ENCODE results near the gene SMYD3.

The SMYD3 gene

DNA sequence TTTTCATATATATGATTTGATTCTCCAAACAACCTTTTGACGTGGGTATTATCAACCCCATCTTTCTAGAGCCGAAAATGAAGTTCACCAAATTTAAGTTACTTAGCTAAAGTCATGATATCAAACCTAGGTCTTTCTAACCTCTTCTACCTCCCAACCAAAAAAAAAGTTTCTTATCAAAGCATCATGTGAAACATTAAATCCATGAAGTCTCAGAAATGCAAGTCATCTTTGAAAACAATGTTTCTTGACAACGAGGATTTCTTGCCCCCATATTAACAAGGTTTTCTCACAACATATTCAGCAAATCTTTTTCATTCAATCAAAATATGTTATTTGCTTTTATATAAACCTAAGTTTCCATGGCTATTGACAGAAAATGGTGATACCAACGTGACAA lies 306.3 kb downstream of the SMYD3 start:
- DNase-seq = no peak

DNA sequence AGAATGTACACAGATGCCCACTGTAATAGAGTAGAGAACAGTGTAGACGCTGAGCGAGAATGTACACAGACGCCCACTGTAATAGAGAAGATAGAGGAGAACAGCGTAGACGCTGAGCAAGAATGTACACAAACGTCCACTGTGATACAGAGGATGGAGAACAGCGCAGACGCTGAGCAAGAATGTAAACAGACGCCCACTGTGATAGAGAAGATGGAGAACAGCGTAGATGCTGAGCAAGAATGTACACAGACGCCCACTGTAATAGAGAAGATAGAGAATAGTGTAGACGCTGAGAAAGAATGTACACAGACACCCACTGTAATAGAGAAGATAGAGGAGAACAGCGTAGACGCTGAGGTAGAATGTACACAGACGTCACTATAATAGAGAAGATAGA lies 306.9 kb downstream of the SMYD3 start:
- no peak for DNase-seq

DNA sequence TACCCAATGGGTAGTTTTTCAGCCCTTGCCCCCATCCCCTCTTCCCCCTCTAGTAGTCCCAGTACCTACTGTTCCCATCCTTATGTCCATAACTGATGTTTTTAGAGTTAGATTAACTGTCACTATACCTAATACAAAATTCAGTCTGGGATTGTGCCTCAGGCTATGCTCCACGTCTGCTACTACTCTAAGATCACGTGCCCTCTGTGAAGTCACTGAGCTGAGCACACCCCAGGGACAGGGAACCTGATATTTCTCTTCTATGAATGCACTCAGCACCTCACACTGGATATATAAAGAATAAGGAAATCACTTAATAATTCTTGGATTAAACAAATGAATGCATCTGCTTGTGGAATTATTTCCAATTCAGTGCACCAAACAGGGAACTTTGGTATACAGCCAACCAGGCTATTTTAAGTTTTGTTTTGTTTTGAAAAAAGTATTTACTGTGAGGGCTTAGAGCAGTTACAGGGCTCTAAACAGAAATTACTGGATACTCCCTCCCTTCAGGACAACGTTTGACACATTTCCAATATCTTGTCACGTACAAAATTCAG lies 307.9 kb downstream of the SMYD3 start:
- no peak for DNase-seq

DNA sequence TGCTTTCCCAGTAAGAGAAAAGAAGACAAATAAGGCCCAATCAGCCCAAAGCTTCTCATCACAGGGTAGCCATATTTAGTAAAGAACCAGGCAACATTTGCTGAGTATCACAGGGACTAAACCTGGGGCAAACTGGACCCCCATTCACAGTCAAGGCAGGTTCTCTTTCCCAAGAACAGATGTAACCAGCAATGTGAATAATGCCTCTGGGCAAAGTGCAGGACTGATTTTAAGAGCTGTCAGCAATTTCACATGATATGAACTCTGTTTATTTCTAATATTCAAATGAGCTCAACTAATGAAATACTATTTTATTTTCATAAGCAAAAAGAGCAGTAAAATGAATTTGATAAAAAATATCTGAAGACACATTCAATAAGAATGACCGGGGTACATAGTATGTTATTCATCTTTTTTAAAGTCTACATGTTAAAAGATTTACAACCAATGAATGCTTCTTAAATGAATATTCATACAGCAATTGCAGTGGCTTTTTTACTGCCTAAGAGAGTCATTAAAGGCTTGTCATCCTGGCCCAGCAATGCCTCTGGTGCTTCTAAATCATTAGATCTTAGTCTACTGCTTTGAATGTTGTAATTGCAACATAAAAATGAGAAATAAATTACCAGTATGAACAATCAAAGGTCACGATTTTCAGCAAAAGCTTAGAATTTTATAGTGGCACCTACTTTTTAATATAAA lies 308.8 kb downstream of the SMYD3 start:
- DNase-seq = no peak

DNA sequence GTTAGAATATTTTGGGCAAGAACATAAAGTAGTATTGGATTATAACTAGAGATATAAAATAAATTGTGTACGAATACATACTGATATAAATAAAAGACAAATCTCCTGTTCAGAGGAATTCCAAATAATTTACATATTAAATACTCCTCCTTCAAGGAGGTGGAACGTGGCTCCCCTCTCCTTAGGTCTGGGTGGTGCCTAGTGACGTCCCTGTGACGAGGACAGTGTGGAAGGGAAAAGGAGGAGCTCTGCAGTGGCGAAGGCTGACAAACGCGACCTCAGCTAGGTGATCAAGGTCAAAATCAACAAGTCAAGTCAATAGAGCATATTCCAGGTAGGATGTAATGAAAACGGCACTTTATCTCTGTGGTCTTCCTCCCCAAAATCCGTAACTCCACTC lies 310.0 kb downstream of the SMYD3 start:
- no peak for DNase-seq

DNA sequence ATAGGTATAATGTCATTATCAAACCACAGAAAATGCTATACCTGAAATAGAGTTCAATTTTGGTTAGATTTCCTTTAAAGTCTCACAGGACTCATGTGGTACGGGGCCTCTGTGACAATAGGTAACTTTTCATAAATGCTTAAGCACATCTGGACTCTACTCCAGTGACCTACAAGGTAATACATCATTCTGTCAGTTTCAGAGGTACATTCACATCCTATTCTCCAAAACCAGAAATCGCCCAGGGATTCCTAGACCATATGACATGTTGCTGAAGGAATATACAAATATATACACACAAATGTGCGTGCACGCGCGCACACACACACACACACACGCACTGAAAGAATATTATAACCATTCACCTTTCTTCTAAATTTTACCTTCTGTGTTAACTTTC lies 311.8 kb downstream of the SMYD3 start:
- DNase-seq = no peak

DNA sequence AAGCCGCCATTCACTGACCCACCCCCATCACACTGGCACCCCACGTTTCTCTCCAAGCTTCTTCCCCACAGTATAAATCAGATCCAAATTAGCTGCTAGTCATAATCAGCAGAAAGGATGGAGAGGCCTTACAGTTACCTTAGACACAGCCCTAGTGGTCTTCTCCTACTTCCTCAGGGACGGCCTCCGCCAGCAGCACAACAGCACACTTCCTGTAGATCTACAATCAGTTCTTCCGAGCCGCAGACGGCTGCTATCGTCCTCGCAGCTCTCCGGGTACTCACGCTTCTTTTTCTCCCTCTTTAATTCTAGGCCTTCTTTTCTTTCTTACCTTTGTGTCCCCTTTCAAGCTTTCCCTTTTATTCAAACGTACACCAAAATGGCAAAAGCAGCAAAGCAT lies 313.5 kb downstream of the SMYD3 start:
- no peak for DNase-seq

DNA sequence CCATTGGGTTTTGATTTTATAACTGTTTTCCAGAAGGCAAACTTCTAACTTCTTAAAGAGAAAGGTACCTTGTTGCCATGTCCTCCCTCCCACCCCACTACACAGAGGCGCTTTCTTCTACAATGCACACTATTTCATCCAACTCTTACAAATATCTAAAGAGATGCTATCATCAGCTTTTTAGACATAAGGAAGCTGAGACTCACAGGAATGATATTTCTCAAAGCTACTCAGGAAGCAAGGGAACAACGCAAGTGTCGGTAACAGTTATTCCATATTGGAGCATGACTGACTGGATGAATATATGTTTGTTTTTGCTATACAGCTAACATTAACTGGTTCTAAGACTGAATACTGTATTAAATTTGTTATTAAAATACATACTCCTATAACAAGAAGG lies 318.0 kb downstream of the SMYD3 start:
- DNase-seq = no peak

DNA sequence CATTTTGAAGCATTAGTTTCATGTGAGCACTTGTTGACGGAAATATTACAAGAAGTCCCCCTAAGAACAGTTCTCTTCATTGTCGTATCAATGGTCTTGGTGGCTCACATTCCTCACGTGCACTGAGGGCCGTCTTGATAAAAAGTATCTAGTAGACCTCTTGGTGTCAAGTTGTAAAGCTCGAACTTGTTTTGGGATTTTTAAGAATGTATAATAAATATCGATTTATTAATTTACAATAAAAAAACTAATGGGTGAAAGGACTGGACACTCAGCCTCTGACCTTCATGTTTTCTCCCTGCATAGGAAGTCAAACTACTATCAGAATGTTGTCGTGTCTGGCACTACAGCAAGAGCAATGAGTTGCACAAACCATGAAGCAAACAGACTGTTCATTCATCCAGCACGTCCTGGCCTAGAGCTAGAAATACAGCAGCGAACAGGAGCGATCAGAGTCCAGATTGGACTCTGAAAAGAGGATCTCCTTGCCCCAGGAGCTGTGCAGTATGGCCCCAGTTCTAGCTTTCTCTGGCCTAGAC lies 319.2 kb downstream of the SMYD3 start:
- no peak for DNase-seq

DNA sequence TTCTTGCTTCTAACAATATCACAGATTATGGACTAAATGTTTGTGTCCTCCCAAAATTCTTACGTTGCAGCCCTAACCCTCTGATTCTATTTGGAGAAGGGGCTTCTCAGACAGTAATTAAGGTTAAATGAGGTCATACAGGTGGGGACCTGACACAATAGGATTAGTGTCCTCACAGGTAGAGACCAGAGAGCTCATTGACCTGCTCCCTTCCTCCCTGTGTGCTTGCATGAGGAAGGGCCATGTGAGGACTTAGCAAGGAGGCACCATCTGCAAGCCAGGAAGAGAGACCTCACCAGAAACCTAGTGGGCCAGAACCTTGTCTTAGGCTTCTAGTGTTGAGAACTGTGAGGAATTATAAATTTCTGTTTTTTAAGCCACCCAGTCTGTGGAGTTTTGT lies 322.6 kb downstream of the SMYD3 start:
- DNase-seq = no peak

DNA sequence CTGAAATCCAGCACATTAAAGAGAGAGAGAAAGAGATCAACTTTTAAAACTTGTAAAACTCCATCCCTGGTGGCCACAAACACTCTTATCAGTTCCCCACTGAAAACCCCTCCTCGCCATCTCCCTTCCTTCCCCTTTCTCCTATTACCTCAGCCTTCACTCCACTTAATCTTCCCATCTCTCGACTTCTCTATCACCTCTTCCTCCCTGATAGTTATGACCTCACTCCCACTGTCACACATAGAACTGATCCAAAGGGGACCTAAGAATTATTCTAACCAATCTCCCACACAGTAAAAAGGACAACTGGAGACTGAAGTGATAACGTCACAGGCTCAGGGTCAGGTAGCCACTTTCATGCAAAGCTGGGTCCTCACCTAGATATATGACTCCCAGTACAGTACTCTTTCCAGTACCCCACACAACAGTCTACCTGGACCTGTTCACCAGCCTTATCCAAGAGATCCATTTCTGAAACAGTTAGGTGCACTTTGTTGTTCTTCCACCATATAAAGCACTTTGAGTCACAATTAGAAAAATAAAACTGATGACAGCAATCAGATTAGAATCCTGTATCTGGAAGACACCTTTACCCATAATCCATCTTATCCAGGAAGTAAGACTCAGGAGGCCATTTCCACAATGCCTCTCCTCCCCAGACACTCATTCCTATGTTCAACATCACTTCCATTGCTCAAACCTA lies 324.8 kb downstream of the SMYD3 start:
- DNase-seq = no peak

DNA sequence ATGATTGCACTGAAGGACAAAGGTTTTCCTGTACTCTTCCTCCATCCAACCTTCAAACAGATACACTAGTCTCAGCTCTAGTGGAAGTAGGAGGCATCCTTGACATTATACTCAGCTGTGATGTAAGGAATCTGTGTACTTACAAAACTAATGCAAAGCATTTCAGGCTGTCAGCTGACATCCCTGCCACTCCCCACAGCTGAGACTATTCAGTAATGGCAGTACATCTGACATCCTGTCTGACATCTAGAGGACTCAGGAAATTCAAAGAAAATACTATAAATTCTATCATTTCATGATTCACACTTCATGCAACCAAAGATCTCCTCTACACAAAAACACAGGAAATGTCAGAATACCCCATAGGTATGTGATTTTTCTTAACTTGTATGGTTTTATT lies 325.8 kb downstream of the SMYD3 start:
- no peak for DNase-seq

DNA sequence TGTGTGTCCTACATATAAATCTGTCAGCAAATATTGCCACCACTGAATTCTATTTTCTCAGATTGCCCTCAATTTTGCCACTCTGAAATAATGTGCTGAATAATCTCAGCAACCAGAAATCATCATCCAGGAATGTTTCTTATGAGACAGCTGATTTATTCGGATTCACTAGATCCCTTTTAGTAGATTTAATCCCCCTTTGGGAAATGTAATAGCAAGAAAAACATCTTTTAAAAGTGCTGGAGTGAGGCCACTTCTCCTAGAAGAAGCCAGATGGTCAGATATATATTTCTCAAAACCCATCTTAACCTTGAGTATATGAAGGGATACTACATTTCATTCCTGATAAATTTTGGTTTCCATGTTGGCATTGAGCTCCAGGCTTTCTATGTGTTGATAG lies 327.7 kb downstream of the SMYD3 start:
- no peak for DNase-seq

DNA sequence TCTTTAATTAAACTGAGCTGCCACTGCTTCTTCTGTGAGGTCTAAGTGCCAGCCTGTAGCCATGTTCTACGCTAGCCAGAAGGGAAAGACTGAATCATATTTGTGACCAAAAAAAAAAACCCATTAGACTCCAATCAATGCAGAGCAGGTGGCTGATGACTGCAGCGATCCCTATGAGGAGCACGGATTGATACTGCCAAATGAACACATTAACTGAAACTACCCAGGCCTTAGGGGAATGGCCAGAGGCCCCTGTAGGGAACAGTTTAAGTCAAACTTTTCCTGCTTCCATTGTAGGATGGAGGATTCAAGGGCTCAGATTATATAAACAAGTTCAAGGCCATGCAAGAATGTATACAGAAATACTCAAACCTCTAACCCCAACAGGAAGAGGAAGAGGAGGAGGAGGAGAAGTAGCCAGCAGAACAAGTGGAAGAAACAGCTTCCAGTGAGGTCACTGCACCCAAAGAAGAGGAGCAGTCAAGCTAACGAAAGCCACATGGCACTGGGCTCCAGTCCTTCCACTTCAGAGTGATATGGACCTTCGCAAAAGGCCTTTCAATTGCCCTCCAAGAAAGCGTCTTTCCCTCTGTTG lies 328.3 kb downstream of the SMYD3 start:
- no peak for DNase-seq

DNA sequence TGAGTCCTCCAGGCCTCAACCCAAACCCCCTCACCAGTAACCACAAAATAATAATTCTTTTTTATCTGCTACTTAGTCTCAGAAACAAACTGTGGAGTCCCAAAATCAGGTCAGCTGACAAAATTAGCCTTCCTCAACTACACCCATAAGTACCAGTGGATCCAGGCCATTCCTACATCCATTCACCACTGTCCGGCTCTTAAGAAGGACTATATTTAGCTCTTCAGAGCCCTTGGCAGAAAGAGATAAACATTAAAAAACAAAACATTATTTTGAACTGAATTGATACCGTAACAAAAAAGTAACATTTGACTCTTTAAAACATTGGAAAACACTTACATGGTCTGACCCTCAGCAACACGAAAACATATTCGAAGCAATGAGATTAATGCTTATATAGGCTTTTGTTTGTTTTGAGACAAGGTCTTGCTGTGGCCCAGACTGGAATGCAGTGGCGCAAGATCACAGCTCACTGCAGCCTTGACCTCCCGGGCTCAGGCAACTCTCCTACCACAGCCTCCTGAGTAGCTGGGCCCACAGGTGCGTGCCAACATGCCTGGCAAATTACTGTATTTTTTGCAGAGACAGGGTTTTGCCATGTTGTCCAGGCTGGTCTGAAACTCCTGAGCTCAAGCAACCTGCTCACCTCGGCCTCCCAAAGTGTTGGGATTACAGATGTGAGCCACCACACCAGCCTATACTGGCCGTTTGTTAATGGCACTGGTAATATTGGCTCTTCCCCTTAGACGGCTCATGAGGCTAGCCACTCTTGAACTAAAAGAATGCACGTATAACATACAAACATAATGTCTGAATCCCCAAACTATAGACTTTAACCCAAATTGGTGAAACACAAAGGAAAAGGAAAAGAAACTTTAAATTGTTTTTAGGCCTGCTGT lies 330.7 kb downstream of the SMYD3 start:
- DNase-seq = no peak

DNA sequence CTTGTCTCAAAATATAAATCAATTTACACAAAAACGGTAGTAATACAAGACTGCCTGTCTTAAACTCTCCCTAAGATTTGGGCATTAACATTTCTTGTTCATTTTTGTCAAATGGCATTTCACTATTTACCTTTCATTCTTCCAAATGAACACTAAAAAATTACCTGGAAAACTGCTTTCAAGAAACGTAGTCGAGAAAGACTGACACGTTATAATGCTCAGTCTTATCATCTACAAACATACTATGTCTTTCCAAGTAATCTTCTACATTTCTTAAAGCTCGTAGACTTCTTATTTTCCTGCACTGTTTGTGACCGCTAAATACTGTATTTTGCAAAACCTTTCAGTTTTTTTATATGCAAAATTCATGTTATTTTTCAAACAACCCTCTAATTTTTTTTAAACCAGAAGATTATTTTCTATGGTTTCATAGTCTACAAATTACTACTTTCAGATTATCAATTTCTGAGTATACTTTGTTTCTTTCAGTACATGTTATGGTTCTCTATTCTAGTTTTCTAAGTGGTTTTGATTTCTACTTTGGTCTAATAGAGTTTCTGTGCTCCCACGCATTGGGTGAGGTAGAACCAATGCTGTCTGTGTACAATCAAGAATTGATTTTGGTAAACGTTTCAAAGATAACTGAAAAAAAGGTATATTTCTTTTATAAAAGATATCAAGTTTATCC lies 336.4 kb downstream of the SMYD3 start:
- DNase-seq = no peak

DNA sequence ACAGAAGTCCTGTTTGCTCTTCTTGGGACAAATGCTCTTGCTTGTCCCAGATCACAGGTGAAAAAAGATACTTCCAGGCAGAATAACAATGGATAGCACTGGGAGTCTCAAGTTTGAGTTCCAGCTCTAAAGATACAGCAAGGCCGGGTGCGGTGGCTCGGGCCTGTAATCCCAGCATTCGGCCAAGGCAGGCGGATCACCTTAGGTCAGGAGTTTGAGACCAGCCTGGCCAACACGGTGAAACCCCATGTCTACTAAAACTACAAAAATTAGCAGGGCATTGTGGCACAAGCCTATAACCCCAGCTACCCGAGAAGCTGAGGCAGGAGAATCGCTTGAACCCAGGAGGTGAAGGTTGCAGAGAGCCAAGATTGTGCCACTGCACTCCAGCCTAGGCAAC lies 337.6 kb downstream of the SMYD3 start:
- DNase-seq = no peak

DNA sequence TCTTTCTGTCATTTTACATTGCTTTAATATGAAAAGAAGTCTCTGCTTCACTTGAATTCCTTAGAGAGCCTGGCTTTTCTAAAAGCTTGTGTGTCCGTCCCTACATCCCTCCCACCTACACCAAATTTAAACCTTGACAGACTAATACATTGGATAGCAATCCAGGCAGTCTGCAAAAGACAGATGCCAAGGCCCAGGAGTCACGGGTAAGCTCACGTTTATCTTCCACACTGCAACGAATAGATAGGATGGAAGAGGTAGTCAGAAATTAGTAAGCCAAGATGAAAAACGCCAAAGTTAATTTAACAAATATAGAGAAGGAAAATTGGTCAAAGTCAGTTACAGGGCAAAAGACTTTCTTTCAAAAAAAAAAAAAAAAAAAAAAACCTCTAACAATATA lies 338.1 kb downstream of the SMYD3 start:
- no peak for DNase-seq

DNA sequence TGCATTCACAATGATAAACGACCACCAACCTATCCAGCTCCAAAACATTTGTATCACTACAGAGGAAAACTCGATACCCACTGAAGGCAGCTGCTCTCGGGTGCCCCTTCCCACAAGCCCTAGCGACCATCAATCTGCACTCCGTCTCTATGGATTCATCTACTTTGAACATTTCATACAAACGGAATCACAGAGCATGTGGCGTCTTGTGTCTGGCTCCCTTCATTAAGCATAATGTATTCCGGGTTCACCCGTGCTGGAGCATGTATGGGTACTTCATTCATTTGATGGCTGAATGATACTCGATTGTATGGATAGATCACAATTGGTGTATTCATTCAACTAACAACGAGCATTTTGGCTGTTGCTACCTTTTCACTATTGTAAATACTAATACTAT lies 340.2 kb downstream of the SMYD3 start:
- no peak for DNase-seq

DNA sequence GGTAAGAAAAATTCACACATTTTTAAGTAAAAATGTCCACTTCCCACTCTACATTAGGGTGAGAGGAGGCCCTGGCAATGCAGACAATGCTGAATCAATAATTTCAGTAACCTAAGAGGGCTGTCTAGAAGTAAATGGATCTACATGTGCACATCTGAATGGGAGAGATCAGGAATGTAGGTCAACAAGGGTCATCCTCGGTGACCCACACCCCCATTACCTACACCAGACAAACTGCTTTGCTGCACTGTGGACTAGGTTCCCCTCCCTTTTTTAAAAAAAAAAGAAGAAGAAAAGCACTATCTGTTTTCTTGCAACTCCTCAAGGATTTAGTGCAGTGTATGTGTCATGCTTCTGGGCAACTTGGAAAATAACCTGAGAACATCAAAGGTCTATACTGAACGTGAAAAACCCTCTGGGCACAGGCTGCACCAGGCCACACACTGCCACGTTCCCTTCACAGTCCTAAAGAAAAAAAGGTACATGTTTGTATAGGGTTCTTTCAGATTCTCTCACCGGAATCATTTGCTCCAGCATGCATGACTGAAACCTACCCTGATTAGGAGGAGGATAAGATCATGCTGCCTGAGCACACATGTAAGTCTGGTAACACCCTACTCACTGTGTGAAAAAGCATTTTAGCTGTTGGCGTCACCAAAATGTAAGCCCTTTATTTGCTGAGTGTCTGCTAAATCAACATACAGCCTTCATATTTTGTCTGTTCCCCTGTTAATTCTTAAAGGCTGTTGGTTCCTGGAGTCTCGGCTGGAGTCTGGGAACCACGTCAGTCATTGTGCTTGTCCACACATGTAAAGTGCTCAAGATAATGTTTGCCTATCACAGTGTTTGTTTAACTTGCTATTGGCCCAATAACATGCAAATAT lies 341.0 kb downstream of the SMYD3 start:
- no peak for DNase-seq

DNA sequence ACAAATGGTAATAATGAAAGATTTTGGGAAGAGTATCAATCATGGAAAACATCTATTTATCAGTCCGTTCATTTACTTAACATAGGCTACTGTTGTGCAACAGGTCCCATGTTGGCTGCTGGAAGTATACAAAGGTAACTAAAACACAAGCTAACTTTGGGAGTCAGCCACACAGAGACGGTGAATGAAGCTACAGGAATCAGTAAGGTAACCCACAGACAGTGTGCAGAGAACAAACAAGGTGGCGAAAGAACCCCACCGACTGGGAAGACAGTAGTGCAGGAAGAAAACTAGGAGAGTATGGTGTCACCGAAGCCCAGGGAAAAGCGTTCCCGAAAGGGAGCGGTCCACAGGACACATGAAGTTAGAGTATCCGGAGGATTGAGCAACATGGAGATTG lies 342.3 kb downstream of the SMYD3 start:
- DNase-seq = no peak

All from stimulated activated CD8-positive, alpha-beta memory T cell treated with anti-CD3 and anti-CD28 coated beads, Interleukin-4, amount 100 ng/mL, for 48 hours (primary cell).